Measurements from ENCODE around the gene NKAIN2.

Gene NKAIN2

GRCh38 chr6:124869416-124869815, 1065.8 kb downstream of the NKAIN2 start:
- no peak for DNase-seq

DNA sequence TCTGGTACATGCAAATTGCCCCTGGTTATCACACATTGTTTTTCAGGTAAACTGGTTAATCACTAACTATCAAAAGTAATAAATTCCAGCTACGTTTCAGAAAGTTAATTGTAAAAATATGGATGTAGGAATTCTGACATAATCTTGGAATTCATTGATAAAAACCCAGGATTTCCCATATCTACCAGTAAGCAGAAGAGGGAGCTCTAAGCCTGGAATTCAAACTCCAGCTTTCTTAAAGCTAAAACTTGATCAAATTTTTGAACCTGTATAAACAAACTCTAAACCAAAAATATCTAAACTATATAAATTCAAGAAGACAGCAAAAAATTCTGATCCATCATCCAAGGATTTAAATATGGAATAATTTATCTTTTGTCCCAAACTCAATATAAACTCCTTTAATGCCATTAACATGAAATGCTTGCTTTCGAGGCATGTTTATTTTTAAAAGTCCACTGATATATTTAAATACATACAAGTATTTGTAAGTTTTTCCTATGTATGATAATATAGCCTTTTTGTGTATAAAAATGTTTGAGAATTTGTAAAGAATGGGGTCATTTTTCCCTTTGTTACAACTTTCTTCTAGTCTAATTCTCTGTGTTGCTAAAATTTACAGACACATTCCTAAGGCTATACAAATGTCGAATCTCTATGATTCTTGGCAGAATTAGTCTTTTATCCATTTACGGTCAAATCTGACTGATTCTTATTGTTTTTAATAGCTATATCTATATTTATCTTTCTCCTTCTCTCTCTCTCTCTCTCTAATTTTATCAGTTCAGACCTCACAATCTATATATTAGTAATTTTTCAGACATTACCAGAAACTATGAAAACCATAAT, 1067.2 kb downstream of the NKAIN2 start:
- no peak for DNase-seq

GRCh38 chr6:124872361-124873065, 1068.8 kb downstream of the NKAIN2 start:
- no peak for DNase-seq

GRCh38 chr6:124873066-124873410, 1069.4 kb downstream of the NKAIN2 start:
- no peak for DNase-seq

Measured in activated CD4-positive, alpha-beta T cell treated with anti-CD3 and anti-CD28 coated beads, Interleukin-2, amount 50 U/mL, for 16 hours (primary cell).